ENCODE measurements around the gene OR7C1.
"Not testable (repeated sequence)": the region's sequence is repeated elsewhere in the genome, so short reads cannot be mapped to it uniquely, and the experiment has no call there.

OR7C1 gene

DNA sequence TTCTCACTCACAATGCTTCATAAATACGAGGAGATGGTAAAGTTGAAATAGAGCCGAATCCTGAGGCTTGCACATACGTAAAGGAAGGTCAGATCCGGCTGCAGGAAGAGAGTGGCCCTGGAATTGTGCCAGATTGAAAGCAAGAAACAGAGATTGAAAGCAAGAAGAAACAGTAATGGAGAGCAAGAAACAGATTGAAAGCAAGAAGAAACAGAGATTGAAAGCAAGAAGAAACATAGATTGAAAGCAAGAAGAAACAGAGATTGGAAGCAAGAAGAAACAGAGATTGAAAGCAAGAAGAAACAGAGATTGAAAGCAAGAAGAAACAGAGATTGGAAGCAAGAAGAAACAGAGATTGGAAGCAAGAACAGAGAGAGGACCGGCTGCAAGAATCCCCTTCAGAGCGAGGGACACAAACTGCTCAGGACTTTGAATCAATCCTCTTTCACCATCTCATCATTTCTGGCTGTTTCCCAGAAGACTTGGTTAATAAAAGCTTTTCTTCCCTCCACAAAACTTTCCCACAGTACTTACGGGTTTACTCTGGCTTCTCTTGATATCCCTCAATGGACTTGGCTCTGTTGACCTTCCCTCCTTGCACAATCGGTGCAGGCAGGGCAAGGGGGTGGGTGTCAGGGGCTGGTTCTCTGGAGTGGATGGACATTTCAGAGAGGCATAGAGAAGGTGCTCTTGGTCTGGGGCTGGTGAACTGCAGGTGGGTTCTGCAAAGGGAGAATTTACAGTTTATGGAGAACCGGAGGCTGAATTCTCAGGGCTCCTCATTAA, 25.5 kb downstream of the OR7C1 start:
- Histone ChIP-seq H3K4me1 (no peaks in the 10 kb centered on the region), H3K36me3 (replicated peaks) (no peaks in the 10 kb centered on the region), H3K27me3 (ENCODE audit: low read depth) (no peaks in the 10 kb centered on the region), H3K4me3 (no peak overlapping the region), H3K9me3 (no peaks in the 10 kb centered on the region)
- in situ Hi-C loops (cut with MboI; ENCODE audit: low sequenced_read_pairs), result no loop called here
- DNase-seq (ENCODE audit: low spot score in 2 of 2), result no peak

GRCh38 chr19:14804765-14805164, 30.2 kb downstream of the OR7C1 start:
- no peaks in the 10 kb centered on the region for H3K36me3 ChIP-seq (replicated peaks)
- H3K27me3 ChIP-seq (ENCODE audit: low read depth), result no peaks in the 10 kb centered on the region
- no peaks in the 10 kb centered on the region for H3K4me1 ChIP-seq
- no peak overlapping the region for H3K4me3 ChIP-seq
- H3K9me3 ChIP-seq, result no peaks in the 10 kb centered on the region
- no peak for DNase-seq (ENCODE audit: low spot score in 2 of 2)
- in situ Hi-C loops (cut with MboI; ENCODE audit: low sequenced_read_pairs), result no loop called here

GRCh38 chr19:14798760-14799159, 36.2 kb downstream of the OR7C1 start:
- in situ Hi-C loops (cut with MboI; ENCODE audit: low sequenced_read_pairs), result no loop called here
- Histone ChIP-seq H3K4me3 (no peak overlapping the region), H3K4me1 (no peaks in the 10 kb centered on the region), H3K36me3 (replicated peaks) (no peaks in the 10 kb centered on the region), H3K27me3 (ENCODE audit: low read depth) (no peaks in the 10 kb centered on the region), H3K9me3 (no peaks in the 10 kb centered on the region)
- DNase-seq (ENCODE audit: low spot score in 2 of 2), result no peak

GRCh38 chr19:14796021-14796420, 39.0 kb downstream of the OR7C1 start:
- Histone ChIP-seq H3K4me3 (no peak overlapping the region), H3K9me3 (no peaks in the 10 kb centered on the region; the same call in 1 of the 2 replicates), H3K4me1 (no peaks in the 10 kb centered on the region), H3K27me3 (ENCODE audit: low read depth) (no peaks in the 10 kb centered on the region), H3K36me3 (replicated peaks) (no peaks in the 10 kb centered on the region)
- in situ Hi-C loops (cut with MboI; ENCODE audit: low sequenced_read_pairs), result no loop called here
- no peak for DNase-seq (ENCODE audit: low spot score in 2 of 2)

DNA sequence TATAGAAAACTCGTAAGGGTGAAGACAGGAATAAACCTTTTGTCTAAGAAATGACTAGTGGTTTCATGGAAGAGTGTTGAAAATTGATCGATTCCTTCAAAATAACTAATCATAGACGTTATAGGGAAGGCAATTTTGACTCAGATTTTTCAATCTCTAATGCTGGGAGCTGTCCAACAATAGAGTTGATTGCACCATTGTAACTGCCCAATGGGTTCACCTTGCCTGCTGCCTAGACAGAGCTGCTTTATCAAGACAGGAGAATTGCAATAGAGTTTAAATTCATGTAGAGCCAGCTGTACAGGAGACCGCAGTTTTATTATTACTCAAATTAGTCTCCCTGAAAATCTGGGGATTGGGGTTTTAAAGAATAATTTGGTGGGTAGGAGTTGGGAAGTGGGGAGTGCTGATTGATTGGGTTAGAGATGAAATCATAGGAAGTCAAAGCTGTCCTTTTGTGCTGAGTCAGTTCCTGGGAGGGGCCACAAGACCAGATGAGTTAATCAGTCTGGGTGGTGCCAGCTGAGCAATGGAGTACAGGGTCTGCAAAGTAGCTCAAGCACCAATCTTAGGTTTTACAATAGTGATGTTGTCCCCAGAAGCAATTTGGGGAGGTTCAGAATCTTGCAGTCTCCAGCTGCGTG, 39.8 kb downstream of the OR7C1 start:
- no peaks in the 10 kb centered on the region for H3K4me1 ChIP-seq
- no peak overlapping the region for H3K4me3 ChIP-seq
- DNase-seq (ENCODE audit: low spot score in 2 of 2), result no peak
- in situ Hi-C loops (cut with MboI; ENCODE audit: low sequenced_read_pairs), result no loop called here
- H3K36me3 ChIP-seq (replicated peaks), result no peaks in the 10 kb centered on the region
- no peaks in the 10 kb centered on the region for H3K27me3 ChIP-seq (ENCODE audit: low read depth)
- H3K9me3 ChIP-seq, result no peaks in the 10 kb centered on the region; the same call in 1 of the 2 replicates

- in situ Hi-C loops (cut with MboI; ENCODE audit: low sequenced_read_pairs); H3K4me1 ChIP-seq; DNase-seq (ENCODE audit: low spot score in 2 of 2): not testable (repeated sequence)
Observed at GRCh38 chr19:14792250-14792649, 42.7 kb downstream of the OR7C1 start.

GRCh38 chr19:14786421-14786851, 48.5 kb downstream of the OR7C1 start:
- DNase-seq (ENCODE audit: low spot score in 2 of 2), result peak in 1 of 2 experiments; percentile 64
- H3K27me3 ChIP-seq (ENCODE audit: low read depth), result no peaks in the 10 kb centered on the region; the same call in 1 of the 2 replicates
- H3K4me1 ChIP-seq, result no peaks in the 10 kb centered on the region
- no peaks in the 10 kb centered on the region for H3K36me3 ChIP-seq (replicated peaks)
- H3K9me3 ChIP-seq, result no peaks in the 10 kb centered on the region
- in situ Hi-C loops (cut with MboI; ENCODE audit: low sequenced_read_pairs), result no loop called here
- peak overlapping the region; percentile 5; the same call in 1 of the 2 replicates for H3K4me3 ChIP-seq

More at GRCh38 chr19:14792250-14792649, 42.7 kb downstream of the OR7C1 start:
- not testable (repeated sequence) for H3K27me3 ChIP-seq (ENCODE audit: low read depth); H3K4me3 ChIP-seq; H3K36me3 ChIP-seq (replicated peaks); H3K9me3 ChIP-seq

DNA sequence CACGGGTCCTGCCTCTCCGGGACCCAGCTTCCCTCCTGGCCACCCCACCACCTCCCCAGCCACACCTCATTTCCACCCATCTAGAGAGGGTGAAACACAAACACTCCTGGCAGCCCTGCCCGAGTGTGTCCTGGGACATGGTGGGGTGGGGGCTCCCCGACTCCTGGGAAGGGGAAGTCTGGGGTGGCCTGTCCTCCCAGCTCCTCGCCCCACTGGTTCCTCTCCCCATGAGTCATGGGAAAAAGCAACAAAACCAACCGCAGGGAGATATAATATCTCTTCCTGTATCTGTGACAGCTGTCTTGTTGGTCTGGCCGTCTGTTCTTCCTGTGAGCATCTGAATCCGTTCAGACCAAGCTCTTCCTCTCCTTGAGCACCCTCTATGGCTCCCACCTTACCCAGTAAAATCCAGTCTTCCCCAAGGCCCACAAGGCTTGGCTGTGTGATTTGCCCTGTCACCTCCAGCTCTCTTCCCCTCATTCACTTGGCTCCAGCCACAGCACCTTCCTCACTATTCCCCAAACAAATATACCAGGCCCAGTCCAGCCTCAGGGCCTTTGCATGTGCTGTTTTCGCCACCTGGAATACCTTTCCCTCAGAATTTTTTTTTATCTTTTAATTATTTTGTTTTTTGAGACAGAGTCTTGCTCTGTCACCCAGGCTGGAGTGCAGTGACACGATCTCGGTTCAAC, 49.7 kb downstream of the OR7C1 start:
- DNase-seq (ENCODE audit: low spot score in 2 of 2); in situ Hi-C loops (cut with MboI; ENCODE audit: low sequenced_read_pairs); H3K4me1 ChIP-seq: not testable (repeated sequence)

DNA sequence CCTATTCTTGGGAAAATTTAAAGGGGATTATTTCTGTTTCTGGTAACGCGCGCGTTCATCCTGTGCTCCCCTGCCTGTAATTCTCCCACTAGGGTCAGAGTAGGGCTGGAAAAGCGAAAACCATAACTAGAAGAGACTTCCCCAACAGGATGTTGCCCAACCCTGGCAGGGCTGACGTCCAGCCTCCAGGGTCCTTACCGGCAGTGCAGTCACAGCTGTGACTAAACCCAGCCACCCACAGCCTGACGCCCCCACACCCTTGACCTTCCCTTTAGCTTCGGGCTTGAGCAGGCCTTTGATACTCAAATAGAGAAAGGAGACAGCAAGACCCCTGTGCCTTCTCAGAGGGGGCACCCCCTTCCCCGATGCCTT, 50.3 kb downstream of the OR7C1 start:
- H3K36me3 ChIP-seq (replicated peaks); DNase-seq (ENCODE audit: low spot score in 2 of 2); H3K9me3 ChIP-seq; in situ Hi-C loops (cut with MboI; ENCODE audit: low sequenced_read_pairs); H3K4me3 ChIP-seq; H3K27me3 ChIP-seq (ENCODE audit: low read depth); H3K4me1 ChIP-seq: not testable (repeated sequence)

More for the DNA sequence above, 49.7 kb downstream of the OR7C1 start:
- H3K9me3 ChIP-seq; H3K4me3 ChIP-seq; H3K36me3 ChIP-seq (replicated peaks); H3K27me3 ChIP-seq (ENCODE audit: low read depth): not testable (repeated sequence)

DNA sequence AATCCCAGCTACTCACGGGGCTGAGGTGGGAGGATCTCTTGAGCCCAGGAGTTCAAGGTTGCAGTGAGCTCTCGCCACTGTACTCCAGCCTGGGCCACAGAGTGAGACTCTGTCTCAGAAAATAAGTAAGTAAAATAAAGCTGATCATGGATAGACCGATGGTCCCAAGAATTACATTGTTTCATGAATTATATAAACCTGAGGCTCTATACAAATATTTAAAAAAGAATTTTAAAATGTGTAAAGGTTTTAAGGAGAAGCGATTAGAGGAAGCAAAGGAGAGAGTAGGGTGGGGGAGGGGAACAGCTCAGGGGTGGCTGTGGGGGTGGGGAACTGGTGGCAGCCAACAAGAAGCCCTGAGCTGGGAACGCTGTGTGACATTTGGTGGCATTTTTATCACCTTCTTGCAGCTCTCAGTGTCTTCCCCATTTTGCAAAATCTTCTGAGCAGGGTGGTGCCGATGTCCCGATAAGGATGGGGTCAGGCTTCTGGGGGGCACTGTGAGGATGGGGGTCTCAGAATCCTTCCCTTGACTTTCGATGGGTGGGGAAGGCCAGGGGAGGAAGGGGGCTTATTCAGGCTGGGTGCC, 51.5 kb downstream of the OR7C1 start:
- in situ Hi-C loops (cut with MboI; ENCODE audit: low sequenced_read_pairs); DNase-seq (ENCODE audit: low spot score in 2 of 2); H3K4me1 ChIP-seq; H3K4me3 ChIP-seq; H3K36me3 ChIP-seq (replicated peaks); H3K9me3 ChIP-seq; H3K27me3 ChIP-seq (ENCODE audit: low read depth): not testable (repeated sequence)

- H3K36me3 ChIP-seq (replicated peaks), result no peaks in the 10 kb centered on the region
- H3K4me1 ChIP-seq, result no peaks in the 10 kb centered on the region
- no peak overlapping the region for H3K4me3 ChIP-seq
- no peaks in the 10 kb centered on the region for H3K9me3 ChIP-seq
- no peak for DNase-seq (ENCODE audit: low spot score in 2 of 2)
- H3K27me3 ChIP-seq (ENCODE audit: low read depth), result no peaks in the 10 kb centered on the region
- in situ Hi-C loops (cut with MboI; ENCODE audit: low sequenced_read_pairs), result no loop called here
Observed at GRCh38 chr19:14782626-14783409, 52.2 kb downstream of the OR7C1 start.

DNA sequence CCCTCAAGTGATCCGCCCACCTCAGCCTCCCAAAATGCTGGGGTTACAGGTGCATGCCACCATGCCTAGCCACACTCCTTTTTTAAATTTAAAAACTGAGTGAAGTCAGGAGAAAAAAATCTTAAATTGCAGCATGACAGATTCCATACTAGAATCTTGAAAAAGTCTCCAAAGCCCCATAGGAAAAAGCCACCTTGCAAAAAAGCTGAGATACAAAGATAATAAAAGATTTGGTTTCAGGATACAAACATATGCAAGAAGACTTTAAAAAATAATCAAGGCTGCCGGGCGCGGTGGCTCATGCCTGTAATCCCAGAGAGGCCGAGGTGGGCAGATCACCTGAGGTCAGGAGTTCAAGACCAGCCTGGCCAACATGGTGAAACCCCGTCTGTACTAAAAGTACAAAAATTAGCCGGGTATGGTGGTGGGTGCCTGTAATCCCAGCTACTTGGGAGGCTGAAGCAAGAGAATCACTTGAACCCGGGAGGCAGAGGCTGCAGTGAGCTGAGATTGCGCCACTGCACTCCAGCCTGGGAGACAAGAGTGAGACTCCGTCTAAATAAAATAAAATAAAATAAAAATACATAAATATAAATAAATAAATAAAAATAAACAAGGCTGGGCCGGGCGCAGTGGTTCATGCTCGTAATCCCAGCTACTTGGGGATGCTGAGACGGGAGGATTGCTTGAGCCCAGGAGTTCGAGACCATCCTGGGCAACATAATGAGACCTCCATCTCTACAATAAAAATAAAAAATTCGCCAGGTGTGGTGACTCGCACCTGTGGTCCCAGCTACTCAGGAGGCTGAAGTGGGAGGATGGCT, 53.1 kb downstream of the OR7C1 start:
- H3K4me1 ChIP-seq; DNase-seq (ENCODE audit: low spot score in 2 of 2); in situ Hi-C loops (cut with MboI; ENCODE audit: low sequenced_read_pairs); H3K27me3 ChIP-seq (ENCODE audit: low read depth); H3K36me3 ChIP-seq (replicated peaks); H3K9me3 ChIP-seq; H3K4me3 ChIP-seq: not testable (repeated sequence)
